Colonic mucosa (tissue), 4 donors: Measurements from ENCODE around the gene GMDS. TPM values are rescaled to one million over a fixed set of nuclear protein-coding genes. Genes with fewer than 3 reads are reported as not detected.

ENCODE experiments used
- DNase-seq: peaks from one replicate; pipeline ENCODE4 v3.0.0-alpha.2; 2020
- H3K27ac ChIP-seq: fragments of 200-600 bp; one replicate; pipeline ENCODE4 v1.8.0; 2021
- H3K27me3 ChIP-seq: fragments of 200-600 bp; one replicate; pipeline ENCODE4 v1.8.0; 2021
- H3K36me3 ChIP-seq: fragments of 200-600 bp; one replicate; pipeline ENCODE4 v1.8.0; 2021
- H3K4me1 ChIP-seq: fragments of 200-600 bp; one replicate; pipeline ENCODE4 v1.8.0; 2021; ENCODE audit warnings: mild to moderate bottlenecking
- H3K4me3 ChIP-seq: fragments of 200-600 bp; one replicate; pipeline ENCODE4 v1.8.0; 2021
- H3K9ac ChIP-seq, 2 donors: one replicate each; pipeline ENCODE4 v1.7.0; 2013; ENCODE audit warnings: control low read depth in 2 of 2, low read depth in 2 of 2, low read length in 2 of 2
- H3K9me3 ChIP-seq: fragments of 200-600 bp; one replicate; pipeline ENCODE4 v1.8.0; 2021
- CTCF ChIP-seq: fragments of 200-600 bp; IDR thresholded peaks from one replicate; pipeline ENCODE4 v1.8.0; 2022; ENCODE audit warnings: antibody characterized with exemption, mild to moderate bottlenecking
- intact Hi-C: fragments of 100-400 bp; cut with DNase I; formaldehyde crosslinking; loops from one replicate; pipeline ENCODE4 v1.14.1; 2022
- total RNA-seq, 2 donors: library from RNA; stranded (reverse); fragmentation: NEBNext Ultra II Directional in 1 of 2; extraction: Animal tissue kit (Norgen Biotek cat#: 25700) in 1 of 2; gene quantifications; one replicate each; pipeline ENCODE4 v1.2.1, GENCODE V29; 2021
- donor health status: healthy.
- donor health status: DM: no; HTN: no; CAD: no.
- donor health status: DM: no; HTN: no; CAD: no.

The GMDS gene
- total RNA-seq, 2 donors from 2014 or later = 247 to 272 TPM

GRCh38 chr6:1970151-1970561 lies 275.2 kb downstream of the GMDS start:
- intact Hi-C loops = no loop called here
- H3K27me3 ChIP-seq = no peaks in the 10 kb centered on the region
- no peak overlapping the region for H3K27ac ChIP-seq
- DNase-seq = no peak
- no peak overlapping the region for H3K4me3 ChIP-seq
- no peak overlapping the region for H3K9ac ChIP-seq
- no peaks in the 10 kb centered on the region for H3K36me3 ChIP-seq
- no peaks in the 10 kb centered on the region for H3K4me1 ChIP-seq
- no peak for TF ChIP-seq CTCF
- no peaks in the 10 kb centered on the region for H3K9me3 ChIP-seq

- H3K27me3 ChIP-seq = no peaks in the 10 kb centered on the region
- H3K27ac ChIP-seq = no peak overlapping the region
- no peak for DNase-seq
- H3K4me1 ChIP-seq = no peaks in the 10 kb centered on the region
- no peak overlapping the region for H3K4me3 ChIP-seq
- H3K36me3 ChIP-seq = no peaks in the 10 kb centered on the region
- TF ChIP-seq CTCF = no peak
- H3K9ac ChIP-seq = no peak overlapping the region
- intact Hi-C loops = no loop called here
- H3K9me3 ChIP-seq = no peaks in the 10 kb centered on the region
These were observed 278.7 kb downstream of the GMDS start for GRCh38 chr6:1966713-1967112.

- DNase-seq = no peak
- no peaks in the 10 kb centered on the region for H3K36me3 ChIP-seq
- H3K27me3 ChIP-seq = no peaks in the 10 kb centered on the region
- no peaks in the 10 kb centered on the region for H3K4me1 ChIP-seq
- intact Hi-C loops = no loop called here
- no peaks in the 10 kb centered on the region for H3K9me3 ChIP-seq
- no peak overlapping the region for H3K27ac ChIP-seq
- TF ChIP-seq CTCF = no peak
- H3K4me3 ChIP-seq = no peak overlapping the region
- no peak overlapping the region for H3K9ac ChIP-seq
These were observed 279.7 kb downstream of the GMDS start for GRCh38 chr6:1965596-1966224.

GRCh38 chr6:1963596-1963995 lies 281.8 kb downstream of the GMDS start:
- Histone ChIP-seq H3K9me3 (no peaks in the 10 kb centered on the region), H3K4me3 (no peak overlapping the region), H3K27me3 (no peaks in the 10 kb centered on the region), H3K9ac (no peak overlapping the region), H3K27ac (no peak overlapping the region), H3K4me1 (no peaks in the 10 kb centered on the region), H3K36me3 (no peaks in the 10 kb centered on the region)
- intact Hi-C loops = no loop called here
- DNase-seq = no peak
- no peak for TF ChIP-seq CTCF

GRCh38 chr6:1962201-1962600 lies 283.2 kb downstream of the GMDS start:
- TF ChIP-seq CTCF = no peak
- intact Hi-C loops = no loop called here
- Histone ChIP-seq H3K27ac (no peak overlapping the region), H3K9me3 (no peaks in the 10 kb centered on the region), H3K36me3 (no peaks in the 10 kb centered on the region), H3K9ac (no peak overlapping the region), H3K4me1 (no peaks in the 10 kb centered on the region), H3K4me3 (no peak overlapping the region), H3K27me3 (no peaks in the 10 kb centered on the region)
- no peak for DNase-seq
